Inferior parietal cortex (tissue), 1 donor: ENCODE results near the gene RASD1.

Experiments
- DNase-seq: peaks from one replicate; pipeline ENCODE4 v3.0.0-alpha.2; 2016; ENCODE audit errors: extremely low spot score

Gene RASD1

GRCh38 chr17:17510456-17511292 is 14.5 kb upstream of the RASD1 start:
- no peak for DNase-seq

- no peak for DNase-seq
Measured at GRCh38 chr17:17509601-17510425, 13.6 kb upstream of the RASD1 start.

GRCh38 chr17:17508646-17509591 is 12.7 kb upstream of the RASD1 start:
- no peak for DNase-seq

GRCh38 chr17:17508019-17508535 is 11.9 kb upstream of the RASD1 start:
- no peak for DNase-seq

- no peak for DNase-seq
Measured at GRCh38 chr17:17507465-17508011, 11.3 kb upstream of the RASD1 start.

GRCh38 chr17:17506893-17507464 is 10.8 kb upstream of the RASD1 start:
- DNase-seq: no peak

GRCh38 chr17:17506181-17506741 is 10.1 kb upstream of the RASD1 start:
- no peak for DNase-seq

GRCh38 chr17:17505610-17506171 is 9.5 kb upstream of the RASD1 start:
- no peak for DNase-seq

- no peak for DNase-seq
Measured at GRCh38 chr17:17505151-17505550, 9.0 kb upstream of the RASD1 start.

- no peak for DNase-seq
Measured at GRCh38 chr17:17504341-17505140, 8.3 kb upstream of the RASD1 start.

- no peak for DNase-seq
Measured at GRCh38 chr17:17503566-17504130, 7.5 kb upstream of the RASD1 start.

GRCh38 chr17:17502741-17503565 is 6.8 kb upstream of the RASD1 start:
- no peak for DNase-seq

- no peak for DNase-seq
Measured at GRCh38 chr17:17500999-17501605, 4.9 kb upstream of the RASD1 start.

- no peak for DNase-seq
Measured at GRCh38 chr17:17499402-17500145, 3.4 kb upstream of the RASD1 start.

GRCh38 chr17:17498606-17499301 is 2.6 kb upstream of the RASD1 start:
- no peak for DNase-seq

GRCh38 chr17:17497845-17498520 is 1.8 kb upstream of the RASD1 start:
- DNase-seq: no peak
